KMS-11 (cell line): ENCODE results near the gene SMIM43.

Experiments used
- H2AFZ ChIP-seq: fragments of 200-600 bp; sonication (generic); 2 replicates; pipeline ENCODE4 v1.6.1; 2016; ENCODE audit warnings: antibody characterized with exemption, mixed run types, low read depth
- H3K27ac ChIP-seq: fragments of 200-600 bp; sonication (generic); 2 replicates; pipeline ENCODE4 v1.6.1; 2016; ENCODE audit warnings: mild to moderate bottlenecking, mixed run types
- H3K27me3 ChIP-seq: fragments of 200-600 bp; sonication (generic); 2 replicates; pipeline ENCODE4 v1.6.1; 2017; ENCODE audit warnings: mild to moderate bottlenecking, low read depth, mixed run types, moderate library complexity; ENCODE audit not compliant: insufficient read depth
- H3K36me3 ChIP-seq: fragments of 200-600 bp; sonication (generic); 2 replicates; pipeline ENCODE4 v1.6.1; 2017; ENCODE audit warnings: mild to moderate bottlenecking, mixed run types; ENCODE audit not compliant: insufficient read depth
- H3K4me1 ChIP-seq: fragments of 200-600 bp; sonication (generic); 2 replicates; pipeline ENCODE4 v1.6.1; 2016; ENCODE audit warnings: mild to moderate bottlenecking, low read depth, mixed run types; ENCODE audit not compliant: poor library complexity, severe bottlenecking
- H3K4me2 ChIP-seq: fragments of 200-600 bp; sonication (generic); 2 replicates; pipeline ENCODE4 v1.7.0; 2016; ENCODE audit warnings: mild to moderate bottlenecking, mixed run types
- H3K4me3 ChIP-seq: fragments of 200-600 bp; sonication (generic); IDR thresholded peaks from 2 replicates; pipeline ENCODE4 v1.6.1; 2017; ENCODE audit warnings: low read depth, low read length, mixed read lengths; ENCODE audit not compliant: insufficient read depth
- H3K79me2 ChIP-seq: fragments of 200-600 bp; sonication (generic); 2 replicates; pipeline ENCODE4 v1.6.1; 2016; ENCODE audit warnings: low read depth, mixed run types; ENCODE audit not compliant: insufficient read depth
- H3K9ac ChIP-seq: fragments of 200-600 bp; sonication (generic); 2 replicates; pipeline ENCODE4 v1.6.1; 2016; ENCODE audit warnings: mild to moderate bottlenecking, mixed run types
- H4K20me1 ChIP-seq: fragments of 200-600 bp; sonication (generic); 2 replicates; pipeline ENCODE4 v1.6.1; 2016; ENCODE audit warnings: mild to moderate bottlenecking, mixed run types; ENCODE audit not compliant: insufficient read depth
- TF ChIP-seq, protein P1 (sequence below): fragments of 200-600 bp; sonication (generic); conservative IDR thresholded peaks from 2 replicates; pipeline ENCODE4 v1.6.1; 2017; ENCODE audit warnings: low read depth, mild to moderate bottlenecking, antibody characterized with exemption, low read length, moderate library complexity, mixed read lengths

The SMIM43 gene

GRCh38 chr4:121801715-121802075, 36.7 kb upstream of the SMIM43 start:
- H3K9ac ChIP-seq: peak overlapping the region; percentile 88
- TF ChIP-seq, protein P1, sequence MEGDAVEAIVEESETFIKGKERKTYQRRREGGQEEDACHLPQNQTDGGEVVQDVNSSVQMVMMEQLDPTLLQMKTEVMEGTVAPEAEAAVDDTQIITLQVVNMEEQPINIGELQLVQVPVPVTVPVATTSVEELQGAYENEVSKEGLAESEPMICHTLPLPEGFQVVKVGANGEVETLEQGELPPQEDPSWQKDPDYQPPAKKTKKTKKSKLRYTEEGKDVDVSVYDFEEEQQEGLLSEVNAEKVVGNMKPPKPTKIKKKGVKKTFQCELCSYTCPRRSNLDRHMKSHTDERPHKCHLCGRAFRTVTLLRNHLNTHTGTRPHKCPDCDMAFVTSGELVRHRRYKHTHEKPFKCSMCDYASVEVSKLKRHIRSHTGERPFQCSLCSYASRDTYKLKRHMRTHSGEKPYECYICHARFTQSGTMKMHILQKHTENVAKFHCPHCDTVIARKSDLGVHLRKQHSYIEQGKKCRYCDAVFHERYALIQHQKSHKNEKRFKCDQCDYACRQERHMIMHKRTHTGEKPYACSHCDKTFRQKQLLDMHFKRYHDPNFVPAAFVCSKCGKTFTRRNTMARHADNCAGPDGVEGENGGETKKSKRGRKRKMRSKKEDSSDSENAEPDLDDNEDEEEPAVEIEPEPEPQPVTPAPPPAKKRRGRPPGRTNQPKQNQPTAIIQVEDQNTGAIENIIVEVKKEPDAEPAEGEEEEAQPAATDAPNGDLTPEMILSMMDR: no peak
- H3K79me2 ChIP-seq: peaks cover 19% of the 10 kb centered on the region; the same call in 1 of the 2 replicates
- peak overlapping the region; percentile 99 for H2AFZ ChIP-seq
- H3K36me3 ChIP-seq: peaks cover 9% of the 10 kb centered on the region; the same call in 1 of the 2 replicates
- H3K27ac ChIP-seq: peak overlapping the region; percentile 78
- H4K20me1 ChIP-seq: no peaks in the 10 kb centered on the region
- peaks cover 35% of the 10 kb centered on the region for H3K4me1 ChIP-seq
- peak overlapping the region; percentile 94 for H3K4me2 ChIP-seq
- H3K27me3 ChIP-seq: no peaks in the 10 kb centered on the region
- H3K4me3 ChIP-seq: peak overlapping the region; percentile 67

- Histone ChIP-seq H3K4me1 (peaks cover 35% of the 10 kb centered on the region), H4K20me1 (no peaks in the 10 kb centered on the region), H3K27me3 (no peaks in the 10 kb centered on the region), H3K79me2 (peaks cover 19% of the 10 kb centered on the region; the same call in 1 of the 2 replicates), H3K9ac (peak within 1 kb of the TSS; percentile 88), H3K36me3 (peaks cover 4% of the 10 kb centered on the region; the same call in 1 of the 2 replicates), H3K4me2 (peak within 1 kb of the TSS; percentile 94), H3K4me3 (peak within 1 kb of the TSS; percentile 67), H2AFZ (peak within 1 kb of the TSS; percentile 99), H3K27ac (peak within 1 kb of the TSS; percentile 78)
- TF ChIP-seq, protein P1: no peak
These were observed 36.2 kb upstream of the SMIM43 start, which contains the start of gene EXOSC9 for GRCh38 chr4:121800961-121801714. Gene EXOSC9 (plus strand): TSS chr4:121801323. CDS start chr4:121801425, 102 bp downstream.

DNA sequence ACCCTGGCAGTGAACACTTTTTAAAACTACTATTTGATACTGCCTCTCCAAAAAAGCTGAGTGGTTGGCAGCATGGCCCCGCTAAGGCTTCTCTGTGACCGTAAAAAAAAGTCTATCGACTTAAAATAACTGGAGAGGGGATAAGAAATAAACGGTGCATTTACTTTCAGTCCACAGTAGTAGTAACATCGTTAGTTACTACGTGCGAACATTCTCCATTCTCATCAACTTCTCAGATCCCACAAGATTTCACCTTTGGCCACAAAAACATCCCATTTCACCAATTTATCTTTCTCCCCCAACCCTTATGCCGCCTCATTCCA, 35.6 kb upstream of the SMIM43 start:
- peaks cover 19% of the 10 kb centered on the region; the same call in 1 of the 2 replicates for H3K79me2 ChIP-seq
- peak overlapping the region; percentile 88 for H3K9ac ChIP-seq
- peak overlapping the region; percentile 78 for H3K27ac ChIP-seq
- H2AFZ ChIP-seq: peak overlapping the region; percentile 99
- no peaks in the 10 kb centered on the region for H4K20me1 ChIP-seq
- TF ChIP-seq, protein P1: no peak
- no peaks in the 10 kb centered on the region; the same call in 1 of the 2 replicates for H3K36me3 ChIP-seq
- H3K27me3 ChIP-seq: no peaks in the 10 kb centered on the region
- H3K4me2 ChIP-seq: peak overlapping the region; percentile 94
- H3K4me1 ChIP-seq: peaks cover 35% of the 10 kb centered on the region
- H3K4me3 ChIP-seq: peak overlapping the region; percentile 67

DNA sequence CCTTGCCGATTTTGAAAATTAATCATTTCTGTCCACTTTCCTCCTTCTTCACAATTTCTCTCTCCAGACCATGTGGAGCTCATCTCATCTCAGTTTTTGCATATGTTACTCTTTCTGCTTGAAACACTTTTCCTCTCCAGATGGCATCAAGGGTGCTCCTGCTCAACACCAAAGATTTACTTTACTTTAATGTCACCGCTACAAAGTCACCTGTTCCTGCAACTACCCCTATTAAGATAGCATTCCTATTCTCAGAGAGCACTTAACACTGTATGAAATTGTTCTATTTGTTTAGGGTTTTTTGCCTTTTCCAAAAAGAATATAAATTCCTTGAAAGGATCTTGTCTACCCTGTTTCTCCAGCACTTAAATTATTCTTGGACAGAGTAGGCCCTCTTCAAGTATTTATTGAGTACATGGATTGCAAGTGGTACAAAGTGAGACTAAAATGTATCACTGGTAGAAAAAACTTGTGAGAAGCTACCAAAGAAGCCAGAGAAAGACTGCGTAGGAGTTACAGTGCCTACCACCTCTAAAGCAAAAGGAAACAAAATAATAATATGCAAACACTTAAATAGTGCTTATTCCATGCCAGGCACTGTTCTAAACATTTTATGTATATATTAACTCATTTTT, 35.0 kb upstream of the SMIM43 start:
- H4K20me1 ChIP-seq: no peaks in the 10 kb centered on the region
- TF ChIP-seq, protein P1: no peak
- H3K9ac ChIP-seq: no peak overlapping the region
- H3K4me3 ChIP-seq: no peak overlapping the region
- no peaks in the 10 kb centered on the region; the same call in 1 of the 2 replicates for H3K36me3 ChIP-seq
- H3K27ac ChIP-seq: no peak overlapping the region
- peaks cover 19% of the 10 kb centered on the region; the same call in 1 of the 2 replicates for H3K79me2 ChIP-seq
- peak overlapping the region; percentile 94; the same call in 1 of the 2 replicates for H3K4me2 ChIP-seq
- H3K27me3 ChIP-seq: no peaks in the 10 kb centered on the region
- H2AFZ ChIP-seq: peak overlapping the region; percentile 99
- peaks cover 35% of the 10 kb centered on the region for H3K4me1 ChIP-seq
